AG04450 (cell line): Measurements from ENCODE around the gene MDN1. TPM values are rescaled to one million over a fixed set of nuclear protein-coding genes. Genes with fewer than 3 reads are reported as not detected.

Experiments used
- CTCF ChIA-PET: fragments of 300-600, 350-600 bp; formaldehyde crosslinking; extraction: SDS; loops from one replicate; lab custom pipeline; 2022; ENCODE audit warnings: antibody characterized with exemption, inconsistent platforms; lab: Charles Lee
- POLR2A ChIA-PET: fragments of 350-600 bp; formaldehyde crosslinking; extraction: SDS; loops from one replicate; lab custom pipeline; 2021; ENCODE audit warnings: antibody characterized with exemption, inconsistent platforms; lab: Yijun Ruan, JAX
- DNase-seq: peaks from one replicate; pipeline ENCODE4 v3.0.0-alpha.2; 2011; ENCODE audit warnings: low read depth, low spot score
- H3K27ac ChIP-seq: one replicate; pipeline ENCODE4 v1.5.1; 2012; ENCODE audit warnings: low read depth, low read length, control low read depth
- H3K27me3 ChIP-seq: one replicate; pipeline ENCODE4 v1.6.0; 2012; ENCODE audit warnings: low read length; ENCODE audit not compliant: control insufficient read depth, insufficient read depth
- H3K4me3 ChIP-seq: 2 replicates; pipeline ENCODE4 v1.5.1; 2011; ENCODE audit warnings: mild to moderate bottlenecking, low read depth, low read length, control low read depth
- H3K9me3 ChIP-seq: 2 replicates; pipeline ENCODE4 v1.5.1; 2012; ENCODE audit warnings: low read length; ENCODE audit not compliant: control insufficient read depth, insufficient read depth
- polyA plus RNA-seq: library from polyadenylated mRNA; depleted of rRNA; stranded (reverse); fragments of >200 nt; gene quantifications from 2 replicates; pipeline ENCODE4 v1.2.3, GENCODE V29; 2011
- TF ChIP-seq, protein P1 (sequence below): IDR thresholded peaks from 2 replicates; pipeline ENCODE4 v1.5.1; 2011; ENCODE audit warnings: low read depth, low read length, control low read depth, inconsistent platforms

The MDN1 gene
- polyA plus RNA-seq, 1 experiment = 15.8 TPM

DNA sequence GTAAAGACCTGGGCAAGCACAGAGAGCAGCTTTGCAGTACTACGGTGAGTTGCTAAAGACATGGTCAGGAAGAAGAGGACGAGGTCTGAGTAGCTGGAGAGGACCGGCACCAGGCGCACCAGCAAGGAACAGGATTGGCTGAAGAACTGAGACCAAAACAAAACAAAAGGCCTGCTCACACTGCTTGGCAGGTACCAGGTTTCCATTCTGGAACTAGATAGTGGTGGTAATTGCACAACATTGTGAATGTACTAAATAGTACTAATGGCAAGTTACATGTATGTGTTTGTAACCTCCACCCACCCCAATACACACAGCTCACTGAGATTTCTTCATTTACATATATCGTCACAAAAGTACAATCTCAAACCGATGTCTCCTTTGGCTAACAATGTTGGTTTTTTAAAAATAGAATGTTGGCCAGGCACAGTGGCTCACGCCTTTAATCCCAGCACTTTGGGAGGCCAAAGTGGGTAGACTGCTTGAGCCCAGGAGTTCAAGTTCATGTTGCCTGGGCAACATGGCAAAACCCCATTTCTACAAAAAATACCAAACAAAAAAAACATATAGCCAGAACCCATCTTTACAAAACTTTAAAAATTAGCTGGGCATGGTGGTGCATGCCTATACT is 148.5 kb downstream of the MDN1 start:
- Histone ChIP-seq H3K4me3 (no peak overlapping the region), H3K9me3 (no peaks in the 10 kb centered on the region), H3K27ac (no peak overlapping the region), H3K27me3 (no peaks in the 10 kb centered on the region)
- TF ChIP-seq, protein P1, sequence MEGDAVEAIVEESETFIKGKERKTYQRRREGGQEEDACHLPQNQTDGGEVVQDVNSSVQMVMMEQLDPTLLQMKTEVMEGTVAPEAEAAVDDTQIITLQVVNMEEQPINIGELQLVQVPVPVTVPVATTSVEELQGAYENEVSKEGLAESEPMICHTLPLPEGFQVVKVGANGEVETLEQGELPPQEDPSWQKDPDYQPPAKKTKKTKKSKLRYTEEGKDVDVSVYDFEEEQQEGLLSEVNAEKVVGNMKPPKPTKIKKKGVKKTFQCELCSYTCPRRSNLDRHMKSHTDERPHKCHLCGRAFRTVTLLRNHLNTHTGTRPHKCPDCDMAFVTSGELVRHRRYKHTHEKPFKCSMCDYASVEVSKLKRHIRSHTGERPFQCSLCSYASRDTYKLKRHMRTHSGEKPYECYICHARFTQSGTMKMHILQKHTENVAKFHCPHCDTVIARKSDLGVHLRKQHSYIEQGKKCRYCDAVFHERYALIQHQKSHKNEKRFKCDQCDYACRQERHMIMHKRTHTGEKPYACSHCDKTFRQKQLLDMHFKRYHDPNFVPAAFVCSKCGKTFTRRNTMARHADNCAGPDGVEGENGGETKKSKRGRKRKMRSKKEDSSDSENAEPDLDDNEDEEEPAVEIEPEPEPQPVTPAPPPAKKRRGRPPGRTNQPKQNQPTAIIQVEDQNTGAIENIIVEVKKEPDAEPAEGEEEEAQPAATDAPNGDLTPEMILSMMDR = no peak
- CTCF ChIA-PET = no interaction called here
- POLR2A ChIA-PET = no interaction called here
- no peak for DNase-seq

DNA sequence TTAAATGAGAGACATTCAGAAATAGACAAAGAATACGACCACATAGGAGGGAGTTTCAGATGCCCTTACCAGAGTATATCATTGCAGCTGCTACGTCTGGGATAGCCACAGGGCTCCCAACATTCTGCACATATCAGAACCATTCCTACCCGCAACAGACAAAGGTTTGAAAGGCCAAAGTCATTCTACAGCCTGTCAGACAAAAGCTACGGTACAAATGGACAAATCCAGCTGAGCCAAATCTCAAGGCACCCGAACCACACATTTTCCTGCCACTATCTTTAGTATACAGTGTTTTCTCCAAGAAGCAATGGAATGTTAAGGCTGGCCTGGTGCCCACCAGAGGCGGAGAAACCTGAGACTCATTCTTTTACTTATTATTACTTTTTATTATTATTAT is 150.6 kb downstream of the MDN1 start:
- no peak for DNase-seq
- ChIA-PET CTCF (no interaction called here), POLR2A (no interaction called here)
- Histone ChIP-seq H3K27me3 (no peaks in the 10 kb centered on the region), H3K27ac (no peak overlapping the region), H3K4me3 (no peak overlapping the region), H3K9me3 (no peaks in the 10 kb centered on the region)
- TF ChIP-seq, protein P1 = no peak

DNA sequence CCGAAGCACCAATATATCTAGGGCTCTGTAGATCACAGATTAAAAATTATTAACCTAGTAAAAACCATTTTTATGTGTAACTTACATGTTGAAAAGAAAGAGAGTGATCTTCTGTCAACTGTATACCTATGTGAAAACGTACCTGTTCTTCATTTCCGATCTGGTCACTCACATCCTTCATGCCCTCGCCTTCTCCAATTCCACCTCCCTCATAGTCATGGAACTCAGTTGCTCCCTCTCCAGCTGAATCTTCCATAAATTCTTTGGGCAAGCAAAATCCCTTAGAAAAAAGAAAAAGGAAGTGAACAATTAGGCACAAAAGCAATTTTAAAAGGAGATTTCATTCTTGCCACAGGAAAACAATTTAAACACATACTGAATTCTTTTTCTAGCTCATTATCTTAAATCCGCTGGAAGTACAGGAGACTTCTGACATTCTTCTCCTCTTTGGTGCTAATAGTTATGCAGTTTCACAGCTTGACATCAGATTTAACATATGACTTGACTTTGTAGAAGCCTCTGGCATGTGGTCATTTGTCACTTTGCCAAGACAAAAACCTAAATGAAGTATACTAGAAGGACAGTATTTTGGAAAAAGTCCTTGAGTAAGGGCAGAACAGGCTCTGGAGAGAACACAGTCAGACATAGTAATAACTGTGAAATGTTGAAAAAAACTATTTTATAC is 151.6 kb downstream of the MDN1 start:
- no peak overlapping the region for H3K27ac ChIP-seq

DNA sequence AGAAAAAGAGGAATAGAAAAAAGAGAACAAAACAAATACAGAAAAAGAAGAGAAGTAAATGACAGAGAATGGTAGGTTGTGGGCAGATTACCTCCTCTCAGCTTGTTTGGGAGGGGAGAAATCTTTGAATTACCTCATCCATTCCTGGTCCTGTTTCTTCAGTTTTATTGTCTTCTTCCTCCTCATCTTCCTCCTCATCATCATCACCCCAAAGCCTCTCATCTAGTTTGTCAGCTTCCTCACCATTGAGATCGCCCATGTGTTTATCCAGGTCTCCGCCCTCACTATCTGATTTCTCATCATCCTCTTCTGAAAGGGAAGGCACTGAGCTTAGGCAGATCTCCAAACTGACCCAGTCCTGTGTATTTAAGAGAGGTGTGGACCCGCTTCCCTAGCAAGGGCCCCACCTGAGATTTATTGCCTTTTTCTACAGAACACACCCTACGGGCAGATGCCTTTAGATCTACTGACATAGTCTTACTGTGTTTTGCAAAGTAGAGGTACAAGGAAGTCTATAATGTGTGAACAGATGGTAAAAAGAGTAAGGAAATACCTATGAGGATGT is 156.9 kb downstream of the MDN1 start:
- no peaks in the 10 kb centered on the region for H3K9me3 ChIP-seq
- no peak for DNase-seq
- H3K27me3 ChIP-seq = no peaks in the 10 kb centered on the region
- ChIA-PET CTCF (no interaction called here), POLR2A (no interaction called here)
- H3K27ac ChIP-seq = no peak overlapping the region
- TF ChIP-seq, protein P1 = no peak
- no peak overlapping the region for H3K4me3 ChIP-seq

More for the DNA sequence above, 151.6 kb downstream of the MDN1 start:
- CTCF ChIA-PET = no interaction called here
- Histone ChIP-seq H3K27me3 (no peaks in the 10 kb centered on the region), H3K9me3 (no peaks in the 10 kb centered on the region), H3K4me3 (no peak overlapping the region)
- TF ChIP-seq, protein P1 = no peak
- POLR2A ChIA-PET = interaction anchor here (0.6 kb wide), 1 partner anchor 938 kb away, joined by 3 read pairs; no protein-coding TSS in a partner anchor
- no peak for DNase-seq

DNA sequence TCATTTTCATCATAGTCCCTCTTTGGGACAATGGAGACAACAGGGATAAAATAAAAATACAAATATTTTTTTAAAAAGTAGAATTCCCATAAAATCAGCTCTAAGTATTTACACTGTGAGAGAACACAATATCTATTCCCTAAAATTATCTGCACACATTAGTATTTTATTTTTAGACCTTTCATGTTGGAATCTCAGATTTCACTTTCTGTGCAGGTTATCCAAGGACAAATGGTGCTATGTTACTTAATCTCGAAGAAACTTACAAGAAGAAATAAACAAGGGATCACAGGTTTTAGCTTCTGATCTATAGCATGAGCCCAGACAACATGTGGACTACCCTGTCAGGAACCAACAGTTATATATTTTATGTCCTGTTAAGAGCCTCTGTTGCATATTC is 158.0 kb downstream of the MDN1 start:
- DNase-seq = no peak
- no peaks in the 10 kb centered on the region for H3K9me3 ChIP-seq
- ChIA-PET POLR2A (no interaction called here), CTCF (no interaction called here)
- no peaks in the 10 kb centered on the region for H3K27me3 ChIP-seq
- no peak overlapping the region for H3K4me3 ChIP-seq
- H3K27ac ChIP-seq = no peak overlapping the region
- TF ChIP-seq, protein P1 = no peak
